Upper lobe of right lung (tissue), 1 donor: ENCODE data around the gene PRKACA. TPM values are rescaled to one million over a fixed set of nuclear protein-coding genes. Genes with fewer than 3 reads are reported as not detected.

Experiments
- ATAC-seq: fragments of 200-7000 bp; cut with Tn5 transposase; one replicate; pipeline ENCODE4 v1.9.1; 2020; ENCODE audit warnings: mild to moderate bottlenecking, moderate library complexity
- DNase-seq: peaks from one replicate; pipeline ENCODE4 v3.0.0-alpha.2; 2020
- H3K27ac ChIP-seq: fragments of 200-600 bp; one replicate; pipeline ENCODE4 v1.8.0; 2022
- H3K27me3 ChIP-seq: fragments of 200-600 bp; one replicate; pipeline ENCODE4 v1.8.0; 2022; ENCODE audit warnings: mild to moderate bottlenecking
- H3K36me3 ChIP-seq: fragments of 200-600 bp; one replicate; pipeline ENCODE4 v1.8.0; 2022
- H3K4me1 ChIP-seq: fragments of 200-600 bp; one replicate; pipeline ENCODE4 v1.8.0; 2022
- H3K4me3 ChIP-seq: fragments of 200-600 bp; one replicate; pipeline ENCODE4 v1.8.0; 2022; ENCODE audit warnings: mild to moderate bottlenecking
- H3K9me3 ChIP-seq: fragments of 200-600 bp; one replicate; pipeline ENCODE4 v1.8.0; 2022
- CTCF ChIP-seq: fragments of 200-600 bp; IDR thresholded peaks from one replicate; pipeline ENCODE4 v1.8.0; 2022; ENCODE audit warnings: antibody characterized with exemption
- intact Hi-C: fragments of 100-400 bp; cut with DNase I; formaldehyde crosslinking; loops from one replicate; pipeline ENCODE4 v1.11.0; 2022
- total RNA-seq: library from RNA; stranded (reverse); fragmentation: NEBNext Ultra II Directional; extraction: Animal tissue kit (Norgen Biotek cat#: 25700); gene quantifications from one replicate; pipeline ENCODE4 v1.2.1, GENCODE V29; 2021
- donor health status: DM: no; HTN: yes; CAD: no; lungs with severe emphysema.

Gene PRKACA
- total RNA-seq, 1 donor from 2014 or later: 85.7 TPM

DNA sequence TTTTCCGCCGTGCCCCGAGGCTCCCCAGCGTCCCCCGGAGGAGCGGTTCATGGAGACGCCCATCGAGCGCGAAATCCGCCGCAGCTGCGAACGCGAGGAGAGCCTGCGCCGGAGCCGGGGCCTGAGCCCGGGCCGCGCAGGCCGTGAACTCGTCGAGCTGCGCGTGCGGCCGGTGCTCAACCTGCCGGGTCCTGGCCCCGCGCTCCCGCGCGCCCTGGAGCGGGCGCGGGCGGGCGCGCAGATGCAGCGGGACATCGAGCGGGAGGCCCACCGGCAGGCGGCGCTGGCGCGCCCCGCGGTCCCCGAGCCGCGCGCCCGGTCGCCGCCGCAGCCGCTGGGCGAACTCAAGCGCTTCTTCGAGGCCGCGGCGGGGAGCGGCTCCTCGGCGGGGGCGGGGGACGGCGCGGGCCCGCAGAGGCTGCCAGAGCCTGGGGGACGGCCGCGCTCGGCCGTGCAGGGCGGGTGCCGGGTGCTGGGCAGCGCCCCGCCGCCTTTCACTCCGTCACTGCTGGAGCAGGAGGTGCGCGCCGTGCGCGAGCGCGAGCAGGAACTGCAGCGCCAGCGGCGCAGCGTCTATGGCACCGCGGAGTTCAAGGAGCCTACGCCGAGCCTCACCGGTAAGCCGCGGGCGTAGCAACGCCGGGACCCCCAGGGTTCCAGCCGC, 44.2 kb downstream of the PRKACA start:
- H3K9me3 ChIP-seq: no peaks in the 10 kb centered on the region
- peak overlapping the region; percentile 89 for H3K27ac ChIP-seq
- DNase-seq: peak; percentile 90
- H3K4me1 ChIP-seq: peaks cover 24% of the 10 kb centered on the region
- H3K27me3 ChIP-seq: no peaks in the 10 kb centered on the region
- intact Hi-C loops: no loop called here
- ATAC-seq: peak; percentile 72
- no peak for TF ChIP-seq CTCF
- H3K4me3 ChIP-seq: peak overlapping the region; percentile 77
- H3K36me3 ChIP-seq: no peaks in the 10 kb centered on the region

DNA sequence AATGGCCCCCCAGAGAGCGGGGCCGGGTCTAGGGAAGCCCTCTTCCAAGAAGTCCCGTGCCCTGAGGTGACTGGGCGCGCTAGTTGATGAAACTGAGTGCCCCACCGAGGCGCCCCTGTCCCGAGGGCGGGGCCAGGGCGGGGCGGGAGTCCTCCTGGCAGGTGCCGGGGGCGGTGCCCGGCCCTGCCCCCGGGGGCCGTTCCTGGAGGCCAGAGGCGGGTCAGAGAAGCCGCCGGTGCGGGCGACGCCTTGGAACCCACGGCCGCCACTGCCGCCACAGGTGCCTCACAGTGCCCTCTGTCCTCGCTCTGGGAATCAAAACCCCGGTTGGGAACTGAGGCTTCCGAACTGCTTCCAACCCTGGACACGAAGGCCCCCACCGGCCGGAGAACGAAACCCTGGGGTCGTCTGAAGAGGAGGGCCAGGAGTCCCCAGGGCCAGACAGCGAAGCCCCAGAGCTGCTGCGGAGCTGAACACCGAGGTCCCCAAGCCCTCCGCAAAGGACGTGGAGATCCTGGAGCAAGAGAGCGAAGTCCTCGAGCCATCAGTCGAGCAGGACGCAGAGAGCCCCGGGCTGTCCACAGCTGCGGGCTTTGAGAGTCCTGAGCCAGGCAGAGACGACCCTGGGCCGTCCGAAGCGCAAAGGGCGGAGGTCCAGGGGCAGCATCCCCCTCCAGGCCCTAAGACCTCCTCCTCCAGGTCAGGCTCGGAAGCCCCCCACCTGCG, 44.9 kb downstream of the PRKACA start, which contains the start of gene MISP3:
Gene MISP3 (plus strand): TSS at position 252 of the 726 bp plus-strand sequence. CDS start 524 bp downstream, outside the sequence.
- Histone ChIP-seq H3K27ac (peak within 1 kb of the TSS; percentile 89), H3K36me3 (no peaks in the 10 kb centered on the region), H3K27me3 (no peaks in the 10 kb centered on the region), H3K4me3 (peak within 1 kb of the TSS; percentile 77), H3K4me1 (peaks cover 24% of the 10 kb centered on the region), H3K9me3 (no peaks in the 10 kb centered on the region)
- ATAC-seq (peak; percentile 73), DNase-seq (peak; percentile 91)
- intact Hi-C loops: no loop called here
- no peak for TF ChIP-seq CTCF

DNA sequence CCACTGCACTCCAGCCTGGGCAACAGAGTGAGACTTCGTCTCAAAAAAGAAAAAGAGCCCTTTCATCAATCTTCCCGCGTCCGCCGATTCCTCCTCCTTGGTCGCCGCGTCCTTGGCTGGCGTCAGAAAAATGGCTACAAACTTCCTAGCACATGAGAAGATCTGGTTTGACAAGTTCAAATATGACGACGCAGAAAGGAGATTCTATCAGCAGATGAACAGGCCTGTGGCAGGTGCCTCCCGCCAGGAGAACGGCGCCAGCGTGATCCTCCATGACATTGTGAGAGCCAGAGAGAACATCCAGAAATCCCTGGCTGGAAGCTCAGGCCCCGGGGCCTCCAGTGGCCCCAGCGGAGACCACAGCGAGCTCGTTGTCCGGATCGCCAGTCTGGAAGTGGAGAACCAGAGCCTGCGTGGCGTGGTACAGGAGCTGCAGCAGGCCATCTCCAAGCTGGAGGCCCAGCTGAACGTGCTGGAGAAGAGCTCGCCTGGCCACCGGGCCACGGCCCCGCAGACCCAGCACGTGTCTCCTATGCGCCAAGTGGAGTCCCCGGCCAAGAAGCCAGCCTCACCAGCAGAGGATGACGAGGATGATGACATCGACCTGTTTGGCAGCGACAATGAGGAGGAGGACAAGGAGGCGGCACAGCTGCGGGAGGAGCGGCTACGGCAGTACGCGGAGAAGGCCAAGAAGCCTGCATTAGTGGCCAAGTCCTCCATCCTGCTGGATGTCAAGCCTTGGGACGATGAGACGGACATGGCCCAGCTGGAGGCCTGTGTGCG, 47.1 kb downstream of the PRKACA start:
- intact Hi-C loops: no loop called here
- ATAC-seq: no peak

GRCh38 chr19:14066134-14066533, 51.4 kb downstream of the PRKACA start:
- no peak for TF ChIP-seq CTCF
- intact Hi-C loops: no loop called here
- no peak overlapping the region for H3K4me3 ChIP-seq
- DNase-seq: no peak
- no peaks in the 10 kb centered on the region for H3K36me3 ChIP-seq
- H3K27me3 ChIP-seq: no peaks in the 10 kb centered on the region
- no peaks in the 10 kb centered on the region for H3K9me3 ChIP-seq
- ATAC-seq: no peak
- no peak overlapping the region for H3K27ac ChIP-seq
- H3K4me1 ChIP-seq: no peaks in the 10 kb centered on the region

More for the DNA sequence above, 47.1 kb downstream of the PRKACA start:
- DNase-seq: no peak
- Histone ChIP-seq H3K27me3 (no peaks in the 10 kb centered on the region), H3K9me3 (no peaks in the 10 kb centered on the region), H3K27ac (no peak overlapping the region), H3K4me3 (no peak overlapping the region), H3K36me3 (no peaks in the 10 kb centered on the region), H3K4me1 (peaks cover 22% of the 10 kb centered on the region)
- no peak for TF ChIP-seq CTCF

GRCh38 chr19:14063105-14063504, 54.5 kb downstream of the PRKACA start:
- DNase-seq (no peak), ATAC-seq (no peak)
- no peak overlapping the region for H3K27ac ChIP-seq
- H3K27me3 ChIP-seq: peaks cover 16% of the 10 kb centered on the region
- intact Hi-C loops: no loop called here
- no peak overlapping the region for H3K4me3 ChIP-seq
- no peaks in the 10 kb centered on the region for H3K36me3 ChIP-seq
- no peak for TF ChIP-seq CTCF
- no peaks in the 10 kb centered on the region for H3K4me1 ChIP-seq
- no peaks in the 10 kb centered on the region for H3K9me3 ChIP-seq
